Gastroesophageal sphincter (tissue), 4 donors: ENCODE data around the gene OTUD3. TPM values are rescaled to one million over a fixed set of nuclear protein-coding genes. Genes with fewer than 3 reads are reported as not detected.
"Not testable (repeated sequence)": the region's sequence is repeated elsewhere in the genome, so short reads cannot be mapped to it uniquely, and the experiment has no call there.

Experiments used
- ATAC-seq: fragments of 150-250 bp; one replicate; pipeline ENCODE4 v1.9.1; 2016; ENCODE audit warnings: mild to moderate bottlenecking, moderate library complexity
- H3K27ac ChIP-seq, 4 donors: fragments of 200-600 bp; sonication (generic) in 3 of 4; 1 replicate in 3 of 4; 2 replicates in 1 of 4; pipeline ENCODE4 v1.5.1; 2016 to 2019
- H3K27me3 ChIP-seq: fragments of 200-600 bp; sonication (generic); one replicate; pipeline ENCODE4 v1.5.1; 2019
- H3K36me3 ChIP-seq, 2 donors: fragments of 200-600 bp; sonication (generic); one replicate each; pipeline ENCODE4 v1.5.1; 2019; ENCODE audit warnings: control low read depth in 1 of 2
- H3K4me1 ChIP-seq, 3 donors: fragments of 200-600 bp; sonication (generic); 1 replicate in 2 of 3; 2 replicates in 1 of 3; pipeline ENCODE4 v1.5.1; 2016 to 2019; ENCODE audit warnings: control low read depth in 2 of 3
- H3K4me3 ChIP-seq, 2 donors: fragments of 200-600 bp; sonication (generic); one replicate each; pipeline ENCODE4 v1.5.1; 2019; ENCODE audit warnings: mild to moderate bottlenecking in 1 of 2, moderate library complexity in 1 of 2
- H3K9me3 ChIP-seq, 3 donors: fragments of 200-600 bp; sonication (generic); one replicate each; pipeline ENCODE4 v1.5.1; 2017 to 2019; ENCODE audit warnings: control low read depth in 2 of 3
- EP300 ChIP-seq: sonication (generic); formaldehyde crosslinking; IDR thresholded peaks from one replicate; pipeline ENCODE4 v1.6.1; 2017; ENCODE audit warnings: antibody characterized with exemption, mild to moderate bottlenecking
- POLR2A ChIP-seq, 2 donors: fragments of 450-650 bp; IDR thresholded peaks; one replicate each; pipeline ENCODE4 v1.6.1; 2017; ENCODE audit warnings: antibody characterized with exemption in 2 of 2, mild to moderate bottlenecking in 2 of 2, moderate library complexity in 1 of 2
- POLR2AphosphoS5 ChIP-seq: sonication (generic); formaldehyde crosslinking; IDR thresholded peaks from one replicate; pipeline ENCODE4 v1.6.1; 2017; ENCODE audit warnings: antibody characterized with exemption
- WGBS, 2 donors: methylation state at CpG; one replicate each; pipeline ENCODE4 v1.1.5; 2018; ENCODE audit warnings: low coverage in 1 of 2; 5-methylcytosine and 5-hydroxymethylcytosine counted together
- total RNA-seq, 4 donors: library from RNA; depleted of rRNA; stranded (reverse); fragments of >200 nt; gene quantifications; one replicate each; pipeline ENCODE4 v1.1.0, GENCODE V29; 2016
- TF ChIP-seq, protein P1 (sequence below), 4 experiments: fragments of 200-600 bp in 2 of 4; fragments of 450-650 bp in 2 of 4; sonication (generic) in 1 of 4; IDR thresholded peaks; one replicate each; pipeline ENCODE4 v1.5.1; 2017 to 2019; ENCODE audit warnings: antibody characterized with exemption in 4 of 4, mild to moderate bottlenecking in 2 of 4, moderate library complexity in 2 of 4

OTUD3 gene
- total RNA-seq, 4 donors from 2014 or later: 6.2 to 9.0 (median 7.9) TPM

DNA sequence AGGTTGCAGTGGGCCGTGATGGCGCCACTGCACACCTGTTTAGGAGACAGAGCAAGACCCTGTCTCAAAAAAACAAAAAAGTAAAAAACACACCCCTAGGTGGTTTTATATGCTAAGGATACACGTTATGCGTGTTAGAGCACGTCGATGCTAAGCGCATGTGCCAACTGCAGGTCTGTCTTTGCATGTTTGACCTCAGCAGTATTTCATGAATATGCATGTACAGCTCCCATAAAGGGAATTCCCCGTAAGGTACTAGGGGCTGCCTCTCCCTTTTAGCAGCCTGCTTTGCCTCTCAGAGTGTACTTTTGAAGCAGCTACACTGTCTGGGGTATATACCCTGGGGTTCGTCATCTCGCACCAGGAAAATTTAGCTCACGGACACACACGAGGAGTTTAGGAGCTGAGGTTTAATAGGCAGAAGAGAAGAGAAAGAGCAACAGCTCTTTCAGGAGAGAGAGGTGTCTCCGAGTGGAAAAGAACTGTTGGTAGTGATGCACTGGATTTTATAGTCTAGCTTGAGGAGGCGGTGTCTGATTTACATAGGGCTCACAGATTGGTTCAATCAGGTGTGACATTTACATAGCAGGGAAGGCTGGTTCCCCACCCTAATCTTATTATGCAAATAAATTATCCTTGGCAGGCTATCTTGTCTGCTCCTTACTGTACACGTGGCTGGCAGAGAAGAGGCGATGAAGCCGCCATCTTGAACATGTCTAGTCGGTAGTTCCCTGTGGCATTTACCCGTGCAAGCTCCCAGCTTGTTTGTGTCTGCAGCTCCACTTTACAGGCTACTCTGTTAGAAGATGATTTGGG, 4.2 kb upstream of the OTUD3 start:
- no peak overlapping the region for H3K27ac ChIP-seq
- WGBS, 2 donors: 68 to 75% methylated on average over 12 to 18 of the region's 19 CpGs
- H3K9me3 ChIP-seq: no peaks in the 10 kb centered on the region
- no peaks in the 10 kb centered on the region for H3K36me3 ChIP-seq
- TF ChIP-seq, protein P1, sequence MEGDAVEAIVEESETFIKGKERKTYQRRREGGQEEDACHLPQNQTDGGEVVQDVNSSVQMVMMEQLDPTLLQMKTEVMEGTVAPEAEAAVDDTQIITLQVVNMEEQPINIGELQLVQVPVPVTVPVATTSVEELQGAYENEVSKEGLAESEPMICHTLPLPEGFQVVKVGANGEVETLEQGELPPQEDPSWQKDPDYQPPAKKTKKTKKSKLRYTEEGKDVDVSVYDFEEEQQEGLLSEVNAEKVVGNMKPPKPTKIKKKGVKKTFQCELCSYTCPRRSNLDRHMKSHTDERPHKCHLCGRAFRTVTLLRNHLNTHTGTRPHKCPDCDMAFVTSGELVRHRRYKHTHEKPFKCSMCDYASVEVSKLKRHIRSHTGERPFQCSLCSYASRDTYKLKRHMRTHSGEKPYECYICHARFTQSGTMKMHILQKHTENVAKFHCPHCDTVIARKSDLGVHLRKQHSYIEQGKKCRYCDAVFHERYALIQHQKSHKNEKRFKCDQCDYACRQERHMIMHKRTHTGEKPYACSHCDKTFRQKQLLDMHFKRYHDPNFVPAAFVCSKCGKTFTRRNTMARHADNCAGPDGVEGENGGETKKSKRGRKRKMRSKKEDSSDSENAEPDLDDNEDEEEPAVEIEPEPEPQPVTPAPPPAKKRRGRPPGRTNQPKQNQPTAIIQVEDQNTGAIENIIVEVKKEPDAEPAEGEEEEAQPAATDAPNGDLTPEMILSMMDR (IDR thresholded peaks at IDR 0.05): no peak
- TF ChIP-seq EP300 (no peak), POLR2AphosphoS5 (no peak), POLR2A (IDR thresholded peaks at IDR 0.05) (no peak)
- H3K27me3 ChIP-seq: peaks cover 19% of the 10 kb centered on the region
- H3K4me3 ChIP-seq: no peak overlapping the region
- no peak for ATAC-seq
- peaks cover under 1 to 6% (median under 1%) of the 10 kb centered on the region in 3 donors for H3K4me1 ChIP-seq

DNA sequence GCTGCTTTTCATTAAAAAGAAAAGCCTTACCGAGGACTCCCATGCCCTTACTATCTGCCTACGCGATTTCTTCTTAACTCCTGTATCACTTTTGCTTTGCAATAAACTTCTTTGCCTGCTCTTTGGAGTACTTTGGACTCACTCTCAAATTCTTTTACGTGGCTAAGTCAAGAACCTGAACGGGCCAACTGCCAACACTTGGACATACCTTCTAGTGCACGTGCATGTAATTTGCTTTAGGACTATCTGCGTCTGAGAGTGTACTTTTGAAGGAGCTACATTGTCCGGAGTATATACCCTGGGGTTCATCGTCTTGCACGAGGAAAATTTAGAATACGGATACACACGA, 3.6 kb upstream of the OTUD3 start:
- 20 to 68% methylated on average over 1 to 7 of the region's 12 CpGs for WGBS, 2 donors
- Histone ChIP-seq H3K36me3 (no peaks in the 10 kb centered on the region), H3K27ac (no peak overlapping the region), H3K4me1 (peaks cover 6 to 12% (median 6%) of the 10 kb centered on the region in 3 donors), H3K4me3 (no peak overlapping the region), H3K27me3 (peaks cover 19% of the 10 kb centered on the region), H3K9me3 (no peaks in the 10 kb centered on the region)
- TF ChIP-seq, protein P1 (IDR thresholded peaks at IDR 0.05): no peak
- no peak for TF ChIP-seq EP300
- no peak for ATAC-seq

DNA sequence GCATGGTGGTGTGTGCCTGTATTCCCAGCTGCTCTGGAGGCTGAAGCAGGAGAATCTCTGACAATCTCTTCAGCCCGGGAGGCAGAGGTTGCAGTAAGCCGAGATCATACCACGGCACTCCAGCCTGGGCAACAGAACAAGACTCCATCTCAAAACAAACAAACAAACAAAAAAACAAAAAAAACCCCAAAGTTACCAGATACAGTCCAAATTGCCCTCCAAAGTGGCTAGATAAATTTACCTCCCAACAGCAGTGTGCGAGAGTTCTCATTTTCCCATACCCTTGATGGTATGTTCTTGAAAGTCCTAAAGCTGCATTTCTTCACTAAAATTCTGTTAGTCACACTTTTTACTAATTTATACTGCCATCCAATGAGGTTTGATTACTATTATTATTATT, 3.0 kb upstream of the OTUD3 start:
- 93 to 94% methylated on average over 4 of the region's 4 CpGs for WGBS, 2 donors
- no peak overlapping the region for H3K27ac ChIP-seq

DNA sequence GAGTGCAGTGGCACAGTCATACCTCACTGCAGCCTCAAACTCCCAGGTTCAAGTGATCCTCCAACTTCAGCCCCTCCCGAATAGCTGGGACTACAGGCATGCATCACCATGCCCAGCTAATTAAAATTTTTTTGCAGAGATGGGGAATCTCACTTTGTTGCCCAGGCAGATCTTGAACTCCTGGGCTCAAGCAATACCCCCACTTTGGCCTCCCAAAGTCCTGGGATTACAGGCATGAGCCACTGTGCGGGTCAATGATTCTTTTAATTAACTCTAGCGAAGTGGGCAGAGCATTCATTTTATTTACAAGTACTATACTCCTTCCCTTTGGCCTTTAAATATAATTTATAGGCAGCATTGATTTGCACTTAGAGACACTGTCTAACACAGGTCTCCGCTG, 2.5 kb upstream of the OTUD3 start:
- Histone ChIP-seq H3K4me1 (peaks cover 7 to 23% (median 11%) of the 10 kb centered on the region in 3 donors), H3K27me3 (peaks cover 13% of the 10 kb centered on the region)

More for the DNA sequence above, 3.0 kb upstream of the OTUD3 start:
- no peak for TF ChIP-seq EP300
- no peak for TF ChIP-seq POLR2A (IDR thresholded peaks at IDR 0.05)
- TF ChIP-seq POLR2AphosphoS5: no peak
- H3K4me1 ChIP-seq: peaks cover 7 to 18% (median 9%) of the 10 kb centered on the region in 3 donors
- no peaks in the 10 kb centered on the region for H3K9me3 ChIP-seq
- no peak overlapping the region for H3K4me3 ChIP-seq
- ATAC-seq: no peak
- H3K36me3 ChIP-seq: no peaks in the 10 kb centered on the region
- H3K27me3 ChIP-seq: peaks cover 17% of the 10 kb centered on the region

DNA sequence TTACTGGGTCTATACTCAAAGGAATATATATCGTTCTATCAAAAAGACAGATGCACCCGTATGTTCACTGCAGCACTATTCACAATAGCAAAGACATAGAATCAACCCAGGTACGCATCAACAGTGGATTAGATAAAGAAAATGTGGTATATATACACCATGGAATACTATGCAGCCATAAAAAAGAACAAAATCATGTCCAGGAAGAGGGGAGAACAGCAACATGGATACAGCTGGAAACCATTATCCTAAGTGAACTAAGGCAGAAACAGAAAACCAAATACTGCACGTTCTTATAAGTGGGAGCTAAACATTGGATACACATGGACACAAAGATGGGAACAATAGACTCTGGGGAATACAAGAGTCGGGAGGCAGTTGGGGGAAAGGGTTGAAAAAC, 1.4 kb upstream of the OTUD3 start:
- WGBS, 2 donors: 81 to 83% methylated on average over 5 of the region's 5 CpGs
- ATAC-seq, H3K4me3 ChIP-seq, H3K27ac ChIP-seq, H3K9me3 ChIP-seq, H3K36me3 ChIP-seq, H3K27me3 ChIP-seq: not testable (repeated sequence)
- H3K4me1 ChIP-seq: peaks cover 7 to 32% (median 14%) of the 10 kb centered on the region in 3 donors

More for the DNA sequence above, 2.5 kb upstream of the OTUD3 start:
- Histone ChIP-seq H3K9me3 (no peaks in the 10 kb centered on the region), H3K36me3 (no peaks in the 10 kb centered on the region), H3K4me3 (no peak overlapping the region), H3K27ac (no peak overlapping the region)
- ATAC-seq: no peak
- 81 to 83% methylated on average over 2 to 4 of the region's 4 CpGs for WGBS, 2 donors
- TF ChIP-seq, protein P1 (IDR thresholded peaks at IDR 0.05): no peak

DNA sequence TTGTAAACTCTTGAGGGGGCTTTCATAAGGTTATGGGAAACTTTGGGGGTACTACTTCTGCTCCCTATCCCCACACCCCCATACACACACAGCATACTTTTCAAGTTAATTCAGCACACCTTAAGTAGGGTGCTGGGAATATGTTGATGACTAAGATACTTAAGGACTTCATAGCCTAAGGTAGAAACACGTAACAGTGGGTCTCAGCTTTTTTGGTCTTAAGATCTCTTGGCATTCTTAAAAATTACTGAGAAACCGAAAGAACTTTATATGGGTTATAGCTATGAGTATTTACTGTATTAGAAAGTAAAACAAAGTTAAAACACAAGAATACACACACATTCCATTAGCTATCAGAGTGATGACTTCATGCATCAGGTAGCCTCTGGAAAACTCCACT, 2.1 kb downstream of the OTUD3 start:
- Histone ChIP-seq H3K4me3 (no peak overlapping the region), H3K36me3 (peaks cover 0 to 9% of the 10 kb centered on the region in 2 donors), H3K27me3 (no peaks in the 10 kb centered on the region), H3K4me1 (peaks cover 7 to 32% (median 14%) of the 10 kb centered on the region in 3 donors), H3K9me3 (no peaks in the 10 kb centered on the region), H3K27ac (no peak overlapping the region)
- 60 to 86% methylated on average over 2 of the region's 2 CpGs for WGBS, 2 donors
- no peak for ATAC-seq
- TF ChIP-seq EP300 (no peak), POLR2A (IDR thresholded peaks at IDR 0.05) (no peak)
